NT2/D1 (cell line): Measurements from ENCODE around the gene B3GAT3.

ENCODE experiments used
- SUZ12 ChIP-seq: IDR thresholded peaks from 2 replicates; pipeline ENCODE4 v1.6.1; 2011; ENCODE audit not compliant: insufficient read length, insufficient read depth; ENCODE audit errors: extremely low read depth
- YY1 ChIP-seq: IDR thresholded peaks from 2 replicates; pipeline ENCODE4 v1.6.1; 2011; ENCODE audit not compliant: insufficient read length, insufficient read depth

DNA sequence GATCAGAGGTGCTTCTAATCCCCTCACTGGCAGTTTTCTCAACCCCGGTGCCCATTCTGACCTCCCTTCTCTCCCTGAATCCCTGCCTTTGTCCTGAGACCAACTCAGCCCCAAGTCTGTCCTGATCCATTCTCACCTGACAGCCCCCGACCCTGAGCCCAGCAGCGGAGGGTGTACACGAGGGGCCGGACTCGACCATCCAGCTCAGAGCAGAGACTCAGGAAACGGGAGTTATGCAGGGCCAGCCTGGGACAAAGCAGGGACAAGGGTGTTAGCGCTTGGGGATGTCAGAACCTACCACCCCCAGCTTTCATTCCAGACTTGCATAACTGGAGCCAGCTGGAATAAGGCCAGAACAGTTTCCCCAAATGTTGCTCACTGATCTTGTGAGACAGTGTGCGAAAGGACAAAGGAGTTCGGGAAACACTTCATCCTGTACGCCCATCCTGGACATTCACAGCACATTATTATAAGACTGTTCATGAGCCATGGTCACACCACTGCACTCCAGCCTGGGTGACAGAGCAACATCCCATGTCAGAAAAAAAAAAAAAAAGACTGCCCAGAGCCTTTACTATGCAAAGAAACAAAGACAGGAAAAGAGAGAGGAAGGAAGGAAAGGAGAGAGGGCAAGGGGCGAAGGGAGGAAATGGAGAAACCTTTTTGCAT is 44.6 kb downstream of the B3GAT3 start:
- no peak for TF ChIP-seq YY1
- TF ChIP-seq SUZ12: no peak
